GM12875 (cell line): Measurements from ENCODE around the gene KCTD11.

Experiments
- H3K4me3 ChIP-seq: one replicate; pipeline ENCODE4 v1.5.1; 2011; ENCODE audit warnings: low read depth, low read length, control low read depth
- CTCF ChIP-seq: IDR thresholded peaks from 2 replicates; pipeline ENCODE4 v1.5.1; 2011; ENCODE audit warnings: low read depth, mild to moderate bottlenecking, control low read depth, inconsistent platforms, low read length, moderate library complexity, borderline replicate concordance; ENCODE audit not compliant: insufficient read depth

The KCTD11 gene

DNA sequence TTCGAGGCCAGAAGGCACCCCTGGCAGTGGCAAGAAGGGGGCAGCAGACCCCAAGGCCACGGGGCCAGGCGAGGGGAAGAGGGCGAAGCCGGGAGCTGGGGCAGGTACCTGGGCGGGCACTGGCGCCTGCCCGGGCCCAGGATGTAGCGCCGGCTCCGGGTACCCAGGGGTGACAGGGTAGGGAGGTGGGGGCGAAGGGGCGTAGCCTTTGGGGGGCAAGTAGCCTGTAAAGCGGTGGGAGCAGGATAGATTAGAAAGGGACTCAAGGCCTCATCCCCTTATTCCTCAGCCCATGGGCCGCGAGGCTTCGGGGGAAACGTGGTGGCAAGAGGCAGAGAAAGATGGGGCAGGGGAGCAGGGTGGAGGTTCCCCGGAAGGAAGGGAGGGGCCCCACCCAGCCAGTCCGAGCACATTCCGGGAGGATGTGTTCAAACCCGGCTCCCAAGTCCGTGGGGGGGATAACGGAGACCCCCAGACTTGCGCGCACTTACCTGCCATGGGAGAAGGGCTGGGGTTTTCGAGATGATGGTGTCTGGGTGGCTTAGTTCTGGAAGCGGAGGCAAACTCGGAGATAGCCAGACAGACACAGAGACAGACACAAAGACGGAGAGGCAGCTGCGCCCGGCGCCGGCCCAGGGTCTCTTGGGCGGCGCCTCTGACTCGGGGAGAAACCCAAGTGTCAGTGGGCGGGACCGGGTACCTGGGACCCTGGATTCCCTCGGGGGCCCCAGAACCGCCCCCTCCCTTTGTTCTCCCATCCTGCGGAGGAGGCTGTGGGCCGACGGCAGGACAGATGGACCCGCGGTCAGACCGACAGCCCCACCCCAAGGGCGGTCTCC, 41.9 kb downstream of the KCTD11 start:
- H3K4me3 ChIP-seq: peak overlapping the region; percentile 92
- TF ChIP-seq CTCF: peak; percentile 17; the same call in 1 of the 2 replicates

- peak within 1 kb of the TSS; percentile 92 for H3K4me3 ChIP-seq
- peak; percentile 64 for TF ChIP-seq CTCF
Observed at GRCh38 chr17:7394452-7395191, 42.7 kb downstream of the KCTD11 start, which contains the start of gene PLSCR3. TSS of gene PLSCR3 (minus strand) at chr17:7394525. CDS start at chr17:7394110, 415 bp downstream.

DNA sequence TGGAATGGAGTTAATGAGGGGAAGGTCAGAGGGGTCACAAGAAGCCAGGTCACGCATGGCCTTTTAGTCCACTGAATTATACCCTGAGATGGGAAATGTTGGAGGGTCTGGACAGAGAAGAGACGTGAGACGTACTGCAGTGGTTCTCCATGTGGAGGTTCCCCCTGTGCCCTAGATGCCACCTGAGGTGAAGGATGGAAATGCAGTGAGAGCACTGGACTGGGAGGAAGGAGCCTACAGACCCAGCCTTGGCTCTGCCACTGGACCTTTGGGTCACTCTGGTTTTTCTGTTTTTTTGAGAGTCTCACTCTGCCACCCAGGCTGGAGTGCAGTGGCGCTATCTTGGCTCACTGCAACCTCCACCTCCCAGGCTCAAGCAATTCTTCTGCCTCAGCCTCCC, 44.2 kb downstream of the KCTD11 start:
- no peak for TF ChIP-seq CTCF
- H3K4me3 ChIP-seq: no peak overlapping the region

DNA sequence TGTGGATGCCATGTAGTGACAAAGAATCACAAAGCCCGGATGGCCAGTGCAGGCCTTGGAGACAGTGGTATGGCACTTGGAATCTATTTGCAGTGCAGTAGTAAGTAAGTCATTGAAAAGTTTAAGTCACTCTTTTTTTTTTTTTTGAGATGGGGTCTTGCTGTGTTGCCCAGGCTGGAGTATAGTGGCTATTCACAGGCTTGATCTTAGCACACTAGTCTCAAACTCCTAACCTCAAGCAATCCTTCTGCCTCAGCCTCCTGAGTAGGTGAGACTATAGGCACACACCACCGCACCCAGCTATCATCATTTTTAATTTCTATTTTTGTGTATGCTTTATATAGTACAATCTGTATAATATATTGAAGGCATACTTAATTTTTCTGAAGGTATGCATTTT, 46.6 kb downstream of the KCTD11 start:
- no peak for TF ChIP-seq CTCF
- H3K4me3 ChIP-seq: no peak overlapping the region

DNA sequence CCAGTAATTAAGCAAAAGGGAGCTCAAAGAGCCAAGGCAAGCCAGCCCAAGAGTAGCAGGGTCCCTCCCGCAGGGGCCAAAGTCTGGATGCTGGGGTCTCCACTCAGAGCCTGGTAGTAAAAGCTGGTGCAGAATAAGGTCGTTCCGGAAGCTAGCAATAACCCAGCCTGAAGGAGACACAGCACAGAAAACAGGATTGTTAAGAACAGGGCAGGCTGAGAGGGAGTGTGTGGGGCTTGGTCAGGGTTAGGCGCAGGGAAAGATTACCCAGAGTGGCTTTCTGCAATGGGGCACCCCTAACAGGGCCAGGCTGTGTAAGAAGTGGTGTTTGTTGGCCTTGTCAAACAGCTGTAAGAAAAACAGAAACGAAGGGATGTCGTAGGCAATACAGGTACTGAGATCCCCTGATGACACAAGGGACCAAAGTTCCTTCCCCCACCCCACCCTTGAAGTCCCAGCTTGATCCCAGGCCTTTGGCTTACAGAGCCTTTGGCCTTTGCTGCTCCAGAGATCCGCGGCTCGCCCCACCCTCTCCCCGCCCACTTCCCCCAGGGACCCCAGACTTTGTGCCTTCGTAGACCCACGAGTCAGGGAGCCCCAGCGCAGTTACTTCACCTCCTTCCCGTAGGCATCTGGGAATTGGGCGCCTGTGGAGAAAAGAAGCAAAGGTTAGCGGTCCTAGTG, 51.2 kb downstream of the KCTD11 start:
- no peak for TF ChIP-seq CTCF
- peak overlapping the region; percentile 80 for H3K4me3 ChIP-seq

DNA sequence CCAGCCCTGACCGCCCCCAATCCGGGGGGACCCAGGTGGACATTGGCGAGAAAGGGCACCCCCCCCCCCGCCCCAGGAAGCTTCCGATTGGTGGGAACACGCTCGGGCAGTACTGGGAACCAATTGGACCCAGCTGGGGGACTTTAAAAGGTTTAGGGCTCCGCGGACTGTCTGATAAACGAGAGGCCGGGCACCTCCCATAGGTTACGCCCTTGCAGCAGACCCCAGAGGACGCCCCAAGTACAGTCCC, 51.7 kb downstream of the KCTD11 start:
- no peak for TF ChIP-seq CTCF
- peak overlapping the region; percentile 80 for H3K4me3 ChIP-seq
